ENCODE data around the gene BMPER. TPM values are rescaled to one million over a fixed set of nuclear protein-coding genes. Genes with fewer than 3 reads are reported as not detected.

Gene BMPER
- total and polyA plus RNA-seq, 2 of the 8 experiments (the other 6 are each of a cell fraction or from before 2014, with no cell fraction given), result 0.33 to 0.69 TPM

GRCh38 chr7:33919449-33919848 is 14.1 kb downstream of the BMPER start (continued):
- no peak for TF ChIP-seq SAP30 (IDR thresholded peaks at IDR 0.05; ENCODE audit: insufficient read depth, insufficient replicate concordance, low read length)
- no peak for TF ChIP-seq CBX8 (IDR thresholded peaks at IDR 0.05; ENCODE audit: borderline replicate concordance, low read depth, low read length)

Measured in H1 (cell line).